Measurements from ENCODE around the gene TBC1D22B.
A peak's percentile ranks its signal among the peaks of the same experiment; 100 is the strongest.

TBC1D22B gene

GRCh38 chr6:37353761-37354525 is 96.4 kb downstream of the TBC1D22B start, which contains the start of gene RNF8:
Gene RNF8, plus strand, starts transcription at chr6:37353983. Its CDS starts 182 bp downstream, at chr6:37354165.
- peak; percentile 38 for DNase-seq (ENCODE audit: low read depth)
- peak within 1 kb of the TSS; percentile 73 for H3K4me3 ChIP-seq (ENCODE audit: low read depth, low read length)
- no peak for TF ChIP-seq CTCF (IDR thresholded peaks at IDR 0.05; ENCODE audit: control insufficient read depth, extremely low read depth, insufficient read depth)

- no peak for DNase-seq (ENCODE audit: low read depth)
- peak overlapping the region; percentile 73 for H3K4me3 ChIP-seq (ENCODE audit: low read depth, low read length)
- no peak for TF ChIP-seq CTCF (IDR thresholded peaks at IDR 0.05; ENCODE audit: control insufficient read depth, extremely low read depth, insufficient read depth)
These were observed 97.2 kb downstream of the TBC1D22B start for GRCh38 chr6:37354526-37355384.

- no peak for DNase-seq (ENCODE audit: low read depth)
- no peak for TF ChIP-seq CTCF (IDR thresholded peaks at IDR 0.05; ENCODE audit: control insufficient read depth, extremely low read depth, insufficient read depth)
- no peak overlapping the region for H3K4me3 ChIP-seq (ENCODE audit: low read depth, low read length)
These were observed 99.7 kb downstream of the TBC1D22B start for GRCh38 chr6:37357288-37357687.

GRCh38 chr6:37357860-37358259 is 100.3 kb downstream of the TBC1D22B start:
- no peak for DNase-seq (ENCODE audit: low read depth)
- H3K4me3 ChIP-seq (ENCODE audit: low read depth, low read length) = no peak overlapping the region
- no peak for TF ChIP-seq CTCF (IDR thresholded peaks at IDR 0.05; ENCODE audit: control insufficient read depth, extremely low read depth, insufficient read depth)

- H3K4me3 ChIP-seq (ENCODE audit: low read depth, low read length) = no peak overlapping the region
- TF ChIP-seq CTCF (IDR thresholded peaks at IDR 0.05; ENCODE audit: control insufficient read depth, extremely low read depth, insufficient read depth) = no peak
- no peak for DNase-seq (ENCODE audit: low read depth)
These were observed 101.5 kb downstream of the TBC1D22B start for GRCh38 chr6:37359039-37359438.

GRCh38 chr6:37362101-37362828 is 104.7 kb downstream of the TBC1D22B start:
- no peak for DNase-seq (ENCODE audit: low read depth)
- no peak overlapping the region for H3K4me3 ChIP-seq (ENCODE audit: low read depth, low read length)
- no peak for TF ChIP-seq CTCF (IDR thresholded peaks at IDR 0.05; ENCODE audit: control insufficient read depth, extremely low read depth, insufficient read depth)

Data from LNCaP clone FGC (cell line).